HG02970 (cell line): ENCODE measurements around the gene PGM1.

Source experiments
- ATAC-seq: cut with Tn5 transposase; IDR thresholded peaks from one replicate; pipeline ENCODE4 v1.9.1; 2021; ENCODE audit warnings: mild to moderate bottlenecking, moderate library complexity, moderate number of reproducible peaks; ENCODE audit not compliant: unreplicated experiment, low FRiP score

PGM1 gene

GRCh38 chr1:63628607-63629006 lies 35.4 kb downstream of the PGM1 start:
- ATAC-seq, result no peak

GRCh38 chr1:63630238-63630637 lies 37.0 kb downstream of the PGM1 start:
- no peak for ATAC-seq

GRCh38 chr1:63630666-63631065 lies 37.5 kb downstream of the PGM1 start:
- no peak for ATAC-seq

GRCh38 chr1:63632110-63632509 lies 38.9 kb downstream of the PGM1 start:
- no peak for ATAC-seq

- no peak for ATAC-seq
Observed at GRCh38 chr1:63633281-63633680, 40.1 kb downstream of the PGM1 start.

GRCh38 chr1:63634471-63634870 lies 41.3 kb downstream of the PGM1 start:
- ATAC-seq, result no peak

- no peak for ATAC-seq
Observed at GRCh38 chr1:63635681-63636080, 42.5 kb downstream of the PGM1 start.

- no peak for ATAC-seq
Observed at GRCh38 chr1:63636192-63637105, 43.2 kb downstream of the PGM1 start.

GRCh38 chr1:63638471-63638870 lies 45.3 kb downstream of the PGM1 start:
- no peak for ATAC-seq

- ATAC-seq, result no peak
Observed at GRCh38 chr1:63638875-63639274, 45.7 kb downstream of the PGM1 start.

- ATAC-seq, result no peak
Observed at GRCh38 chr1:63640633-63641567, 47.7 kb downstream of the PGM1 start.

- no peak for ATAC-seq
Observed at GRCh38 chr1:63641615-63642014, 48.4 kb downstream of the PGM1 start.

GRCh38 chr1:63642901-63643300 lies 49.7 kb downstream of the PGM1 start:
- ATAC-seq, result no peak

- no peak for ATAC-seq
Observed at GRCh38 chr1:63643517-63643916, 50.3 kb downstream of the PGM1 start.

GRCh38 chr1:63643926-63644325 lies 50.7 kb downstream of the PGM1 start:
- ATAC-seq, result no peak

- ATAC-seq, result no peak
Observed at GRCh38 chr1:63645317-63645716, 52.1 kb downstream of the PGM1 start.

GRCh38 chr1:63648689-63649088 lies 55.5 kb downstream of the PGM1 start:
- no peak for ATAC-seq

GRCh38 chr1:63651161-63651701 lies 58.0 kb downstream of the PGM1 start:
- ATAC-seq, result no peak

- ATAC-seq, result no peak
Observed at GRCh38 chr1:63653976-63654375, 60.8 kb downstream of the PGM1 start.

- ATAC-seq, result no peak
Observed at GRCh38 chr1:63659448-63659847, 66.2 kb downstream of the PGM1 start.
